ENCODE results near the gene MRPL9.

GRCh38 chr1:151782741-151783140 lies 19.4 kb upstream of the MRPL9 start:
- no peak for TF ChIP-seq ZNF274 (IDR thresholded peaks at IDR 0.05; ENCODE audit: low read depth, low read length)
- no peak for TF ChIP-seq YY1 (IDR thresholded peaks at IDR 0.05; ENCODE audit: insufficient read depth, insufficient read length)
- no peak for TF ChIP-seq SUZ12 (IDR thresholded peaks at IDR 0.05; ENCODE audit: extremely low read depth, insufficient read depth, insufficient read length)

Data from NT2/D1 (cell line).